Upper lobe of left lung (tissue), 6 donors: ENCODE measurements around the gene PIKFYVE. TPM values are rescaled to one million over a fixed set of nuclear protein-coding genes. Genes with fewer than 3 reads are reported as not detected.

Experiments
- ATAC-seq, 2 donors: fragments of 200-7000 bp; cut with Tn5 transposase; one replicate each; pipeline ENCODE4 v1.9.1; 2022; ENCODE audit warnings: mild to moderate bottlenecking in 2 of 2, moderate library complexity in 2 of 2; ENCODE audit not compliant: low FRiP score in 2 of 2
- DNase-seq, 2 donors: peaks; one replicate each; pipeline ENCODE4 v3.0.0-alpha.2; 2019 to 2020
- H3K27ac ChIP-seq, 4 donors: fragments of 200-600 bp; sonication (generic); one replicate each; pipeline ENCODE4 v1.5.1; 2016 to 2019
- H3K27me3 ChIP-seq, 4 donors: fragments of 200-600 bp; sonication (generic); one replicate each; pipeline ENCODE4 v1.5.1; 2017 to 2019
- H3K36me3 ChIP-seq, 4 donors: fragments of 200-600 bp; sonication (generic); one replicate each; pipeline ENCODE4 v1.5.1; 2016 to 2019
- H3K4me1 ChIP-seq, 4 donors: fragments of 200-600 bp; sonication (generic); one replicate each; pipeline ENCODE4 v1.5.1; 2018 to 2019
- H3K4me3 ChIP-seq, 4 donors: fragments of 200-600 bp; sonication (generic); one replicate each; pipeline ENCODE4 v1.5.1; 2017 to 2019; ENCODE audit warnings: mild to moderate bottlenecking in 2 of 4, moderate library complexity in 1 of 4
- H3K9me3 ChIP-seq, 4 donors: fragments of 200-600 bp; sonication (generic); one replicate each; pipeline ENCODE4 v1.5.1; 2018 to 2019
- EP300 ChIP-seq, 4 donors: sonication (generic); formaldehyde crosslinking; IDR thresholded peaks; one replicate each; pipeline ENCODE4 v1.5.1; 2017; ENCODE audit warnings: antibody characterized with exemption in 4 of 4, control low read depth in 2 of 4
- POLR2A ChIP-seq, 4 donors: fragments of 450-650 bp; IDR thresholded peaks; one replicate each; pipeline ENCODE4 v1.5.1; 2016 to 2017; ENCODE audit warnings: antibody characterized with exemption in 4 of 4, mild to moderate bottlenecking in 2 of 4
- POLR2AphosphoS5 ChIP-seq, 2 donors: sonication (generic); formaldehyde crosslinking; IDR thresholded peaks; one replicate each; pipeline ENCODE4 v1.5.1; 2017; ENCODE audit warnings: antibody characterized with exemption in 2 of 2
- WGBS, 2 donors: methylation state at CpG; one replicate each; pipeline ENCODE4 v1.1.5; 2017 to 2018; 5-methylcytosine and 5-hydroxymethylcytosine counted together
- total RNA-seq, 6 donors: library from RNA; depleted of rRNA in 4 of 6; stranded (reverse); fragments of >200 nt in 4 of 6; gene quantifications; one replicate each; pipeline versions ENCODE4 v1.1.0 to v1.2.1, GENCODE V29; 2016 to 2021
- TF ChIP-seq, protein P1 (sequence below), 6 experiments: fragments of 450-650 bp in 4 of 6; fragments of 200-600 bp in 2 of 6; sonication (generic) in 2 of 6; IDR thresholded peaks; one replicate each; pipeline ENCODE4 v1.5.1; 2016 to 2019; ENCODE audit warnings: antibody characterized with exemption in 6 of 6
- donor health status: DM: no; HTN: no; CAD: no; lungs with moderate emphysema.
- donor health status: DM: no; HTN: yes; CAD: no; lungs with severe emphysema.

Gene PIKFYVE
- total RNA-seq, 6 donors from 2014 or later = 20.1 to 48.2 (median 25.1) TPM

GRCh38 chr2:208318127-208318526 is 52.1 kb downstream of the PIKFYVE start:
- H3K27me3 ChIP-seq = no peaks in the 10 kb centered on the region
- ATAC-seq (no peak), DNase-seq (no peak)
- no peak for TF ChIP-seq POLR2A (IDR thresholded peaks at IDR 0.05)
- no peak for TF ChIP-seq EP300 (IDR thresholded peaks at IDR 0.05)
- TF ChIP-seq, protein P1, sequence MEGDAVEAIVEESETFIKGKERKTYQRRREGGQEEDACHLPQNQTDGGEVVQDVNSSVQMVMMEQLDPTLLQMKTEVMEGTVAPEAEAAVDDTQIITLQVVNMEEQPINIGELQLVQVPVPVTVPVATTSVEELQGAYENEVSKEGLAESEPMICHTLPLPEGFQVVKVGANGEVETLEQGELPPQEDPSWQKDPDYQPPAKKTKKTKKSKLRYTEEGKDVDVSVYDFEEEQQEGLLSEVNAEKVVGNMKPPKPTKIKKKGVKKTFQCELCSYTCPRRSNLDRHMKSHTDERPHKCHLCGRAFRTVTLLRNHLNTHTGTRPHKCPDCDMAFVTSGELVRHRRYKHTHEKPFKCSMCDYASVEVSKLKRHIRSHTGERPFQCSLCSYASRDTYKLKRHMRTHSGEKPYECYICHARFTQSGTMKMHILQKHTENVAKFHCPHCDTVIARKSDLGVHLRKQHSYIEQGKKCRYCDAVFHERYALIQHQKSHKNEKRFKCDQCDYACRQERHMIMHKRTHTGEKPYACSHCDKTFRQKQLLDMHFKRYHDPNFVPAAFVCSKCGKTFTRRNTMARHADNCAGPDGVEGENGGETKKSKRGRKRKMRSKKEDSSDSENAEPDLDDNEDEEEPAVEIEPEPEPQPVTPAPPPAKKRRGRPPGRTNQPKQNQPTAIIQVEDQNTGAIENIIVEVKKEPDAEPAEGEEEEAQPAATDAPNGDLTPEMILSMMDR (IDR thresholded peaks at IDR 0.05) = no peak
- TF ChIP-seq POLR2AphosphoS5 (IDR thresholded peaks at IDR 0.05) = no peak
- H3K4me1 ChIP-seq = no peaks in the 10 kb centered on the region
- peaks cover 9 to 49% (median 34%) of the 10 kb centered on the region in 4 donors for H3K36me3 ChIP-seq
- 59 to 75% methylated on average over 2 of the region's 2 CpGs for WGBS, 2 donors
- H3K4me3 ChIP-seq = no peak overlapping the region
- no peaks in the 10 kb centered on the region for H3K9me3 ChIP-seq
- H3K27ac ChIP-seq = no peak overlapping the region

DNA sequence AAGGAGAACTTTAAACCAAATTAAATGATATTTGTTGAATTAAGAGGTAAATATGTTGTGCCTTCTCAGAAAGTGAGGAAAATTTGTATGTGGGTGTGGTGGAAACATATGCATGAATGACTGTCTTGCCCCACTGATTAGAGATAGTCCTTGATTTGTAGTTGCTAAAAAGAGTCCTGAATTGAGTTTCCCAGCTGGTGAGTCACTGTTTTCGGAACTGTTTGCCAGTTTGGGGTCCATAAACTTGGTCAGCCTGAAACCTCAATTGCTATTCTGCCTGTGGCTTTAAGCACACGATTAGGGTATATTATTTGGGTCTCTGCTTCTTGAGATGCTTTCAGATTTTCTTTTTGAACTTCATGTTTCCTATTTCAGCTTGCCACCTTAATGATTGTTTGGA is 53.3 kb downstream of the PIKFYVE start:
- ATAC-seq = no peak
- H3K9me3 ChIP-seq = no peaks in the 10 kb centered on the region
- no peak for DNase-seq
- no peak for TF ChIP-seq POLR2AphosphoS5 (IDR thresholded peaks at IDR 0.05)
- TF ChIP-seq, protein P1 (IDR thresholded peaks at IDR 0.05) = no peak
- no peak for TF ChIP-seq EP300 (IDR thresholded peaks at IDR 0.05)
- TF ChIP-seq POLR2A (IDR thresholded peaks at IDR 0.05) = no peak
- no peak overlapping the region for H3K27ac ChIP-seq
- WGBS, 2 donors = 74 to 94% methylated on average over 2 of the region's 2 CpGs
- H3K4me1 ChIP-seq = no peaks in the 10 kb centered on the region
- H3K36me3 ChIP-seq = peaks cover 8 to 49% (median 37%) of the 10 kb centered on the region in 4 donors
- no peak overlapping the region for H3K4me3 ChIP-seq
- no peaks in the 10 kb centered on the region for H3K27me3 ChIP-seq

GRCh38 chr2:208320686-208321085 is 54.6 kb downstream of the PIKFYVE start:
- H3K4me3 ChIP-seq = no peak overlapping the region
- no peaks in the 10 kb centered on the region for H3K9me3 ChIP-seq
- ATAC-seq = peak in 1 of 2 donors; percentile 41
- no peak for TF ChIP-seq POLR2A (IDR thresholded peaks at IDR 0.05)
- no peak for TF ChIP-seq POLR2AphosphoS5 (IDR thresholded peaks at IDR 0.05)
- TF ChIP-seq, protein P1 (IDR thresholded peaks at IDR 0.05) = no peak
- TF ChIP-seq EP300 (IDR thresholded peaks at IDR 0.05) = no peak
- H3K36me3 ChIP-seq = peaks cover 6 to 50% (median 36%) of the 10 kb centered on the region in 4 donors
- DNase-seq = no peak
- WGBS, 2 donors = 58 to 89% methylated on average over 2 of the region's 2 CpGs
- no peak overlapping the region for H3K27ac ChIP-seq
- H3K4me1 ChIP-seq = no peaks in the 10 kb centered on the region
- H3K27me3 ChIP-seq = no peaks in the 10 kb centered on the region

DNA sequence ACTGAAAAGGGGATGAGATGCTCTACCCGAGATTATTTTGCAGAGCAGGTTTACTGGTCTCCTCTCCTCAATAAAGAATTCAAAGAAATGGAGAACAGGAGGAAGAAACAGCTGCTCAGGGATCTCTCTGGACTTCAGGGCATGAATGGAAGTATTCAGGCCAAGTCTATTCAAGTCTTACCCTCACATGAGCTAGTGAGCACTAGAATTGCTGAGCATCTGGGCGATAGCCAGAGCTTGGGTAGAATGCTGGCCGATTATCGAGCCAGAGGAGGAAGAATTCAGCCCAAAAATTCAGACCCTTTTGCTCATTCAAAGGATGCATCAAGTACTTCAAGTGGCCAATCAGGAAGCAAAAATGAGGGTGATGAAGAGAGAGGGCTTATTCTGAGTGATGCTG is 60.0 kb downstream of the PIKFYVE start:
- Histone ChIP-seq H3K4me3 (no peak overlapping the region), H3K36me3 (peaks cover 18 to 78% (median 46%) of the 10 kb centered on the region in 4 donors), H3K27ac (no peak overlapping the region), H3K9me3 (no peaks in the 10 kb centered on the region), H3K27me3 (no peaks in the 10 kb centered on the region), H3K4me1 (no peaks in the 10 kb centered on the region)
- DNase-seq = no peak
- TF ChIP-seq EP300 (IDR thresholded peaks at IDR 0.05) (no peak), POLR2A (IDR thresholded peaks at IDR 0.05) (no peak), POLR2AphosphoS5 (IDR thresholded peaks at IDR 0.05) (no peak)
- TF ChIP-seq, protein P1 (IDR thresholded peaks at IDR 0.05) = no peak
- WGBS, 2 donors = 93 to 97% methylated on average over 4 of the region's 4 CpGs
- ATAC-seq = no peak

GRCh38 chr2:208329485-208329884 is 63.4 kb downstream of the PIKFYVE start:
- DNase-seq (no peak), ATAC-seq (no peak)
- no peaks in the 10 kb centered on the region for H3K9me3 ChIP-seq
- TF ChIP-seq POLR2AphosphoS5 (IDR thresholded peaks at IDR 0.05) (no peak), EP300 (IDR thresholded peaks at IDR 0.05) (no peak), POLR2A (IDR thresholded peaks at IDR 0.05) (no peak)
- TF ChIP-seq, protein P1 (IDR thresholded peaks at IDR 0.05) = no peak
- H3K4me1 ChIP-seq = no peaks in the 10 kb centered on the region
- H3K4me3 ChIP-seq = no peak overlapping the region
- no peak overlapping the region for H3K27ac ChIP-seq
- no peaks in the 10 kb centered on the region for H3K27me3 ChIP-seq
- H3K36me3 ChIP-seq = peaks cover 22 to 97% (median 54%) of the 10 kb centered on the region in 4 donors
